ENCODE measurements around the gene KRTAP10-1.
"Not testable (repeated sequence)": the region's sequence is repeated elsewhere in the genome, so short reads cannot be mapped to it uniquely, and the experiment has no call there.

The KRTAP10-1 gene

DNA sequence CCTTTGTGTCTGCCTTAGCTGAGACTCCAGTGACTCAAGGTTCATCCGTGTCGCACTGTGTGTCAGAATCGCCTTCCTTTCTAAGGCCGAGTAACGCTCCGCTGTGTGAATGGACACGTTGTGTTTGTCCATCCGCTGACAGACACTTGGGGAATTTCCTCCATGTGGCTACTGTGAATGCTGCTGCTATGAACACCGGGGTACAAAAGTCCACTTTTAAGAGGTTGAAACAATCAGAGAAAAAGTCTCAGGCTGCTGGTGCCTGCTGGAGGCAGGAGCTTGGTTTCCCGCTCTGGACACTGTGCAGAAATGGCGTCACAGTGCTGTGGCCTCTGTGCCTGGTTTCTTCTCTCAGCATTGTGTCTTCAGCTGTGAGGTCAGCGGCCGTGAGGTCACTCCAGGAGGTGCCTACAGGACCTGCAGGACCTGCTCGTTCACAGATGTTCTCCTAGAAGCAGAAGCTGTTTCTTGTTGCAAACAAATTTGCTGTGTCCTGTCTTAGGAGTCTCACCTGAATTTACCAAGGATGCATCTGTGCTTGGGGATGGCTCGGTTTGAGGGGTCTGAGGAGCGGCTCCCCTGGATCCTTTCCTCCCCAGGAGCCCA lies 34.2 kb downstream of the KRTAP10-1 start:
- Histone ChIP-seq H3K56ac (ENCODE audit: low read length) (no peak overlapping the region), H3K36me3 (ENCODE audit: control insufficient read depth, insufficient read depth, low read length) (no peaks in the 10 kb centered on the region), H3K27me3 (ENCODE audit: insufficient read depth, low read length, poor library complexity) (no peaks in the 10 kb centered on the region), H3K79me1 (ENCODE audit: low read length) (no peaks in the 10 kb centered on the region), H4K8ac (ENCODE audit: low read depth, low read length) (no peak overlapping the region), H2AK5ac (ENCODE audit: low read length) (no peak overlapping the region), H3K23ac (ENCODE audit: low read length) (no peak overlapping the region), H3K4me3 (ENCODE audit: low read length) (no peak overlapping the region), H3K79me2 (ENCODE audit: control insufficient read depth, insufficient read depth, low read length) (no peaks in the 10 kb centered on the region), H3K4me2 (ENCODE audit: low read length) (no peak overlapping the region), H3K27ac (ENCODE audit: low read depth, low read length) (no peak overlapping the region), H2BK15ac (replicated peaks; ENCODE audit: low read depth) (no peak overlapping the region), H3K9ac (ENCODE audit: low read length) (no peak overlapping the region), H2BK120ac (ENCODE audit: low read depth, low read length) (no peak overlapping the region), H2BK5ac (ENCODE audit: low read length) (no peak overlapping the region), H3K4ac (ENCODE audit: low read depth, low read length) (no peak overlapping the region), H3K4me1 (ENCODE audit: control insufficient read depth, low read depth, low read length) (no peaks in the 10 kb centered on the region), H4K5ac (ENCODE audit: low read length) (no peak overlapping the region), H3K18ac (ENCODE audit: low read length) (no peak overlapping the region)
- no CpG with 5 or more reads among the region's 16 CpGs for WGBS (ENCODE audit: extremely low coverage, insufficient coverage, low lambda C conversion rate)
- no peak for DNase-seq

DNA sequence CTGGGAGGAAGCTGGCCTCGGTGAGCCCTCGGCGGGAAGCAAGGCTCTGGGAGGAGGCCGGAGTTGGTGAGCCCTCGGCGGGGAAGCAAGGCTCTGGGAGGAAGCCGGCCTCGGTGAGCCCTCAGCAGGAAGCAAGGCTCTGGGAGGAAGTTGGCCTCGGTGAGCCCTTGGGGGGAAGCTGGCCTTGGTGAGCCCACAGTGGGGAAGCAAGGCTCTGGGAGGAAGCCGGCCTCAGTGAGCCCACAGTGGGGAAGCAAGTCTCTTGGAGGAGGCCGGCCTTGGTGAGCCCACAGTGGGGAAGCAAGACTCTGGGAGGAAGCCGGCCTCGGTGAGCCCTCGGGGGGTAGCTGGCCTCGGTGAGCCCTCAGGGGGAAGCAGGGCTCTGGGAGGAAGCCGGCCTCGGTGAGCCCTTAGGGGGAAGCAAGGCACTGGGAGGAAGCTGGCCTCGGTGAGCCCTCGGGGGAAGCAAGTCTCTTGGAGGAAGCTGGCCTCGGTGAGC lies 36.0 kb downstream of the KRTAP10-1 start:
- DNase-seq = no peak
- Histone ChIP-seq H4K8ac (ENCODE audit: low read depth, low read length) (no peak overlapping the region), H3K23ac (ENCODE audit: low read length) (no peak overlapping the region), H3K79me2 (ENCODE audit: control insufficient read depth, insufficient read depth, low read length) (no peaks in the 10 kb centered on the region), H2BK120ac (ENCODE audit: low read depth, low read length) (no peak overlapping the region), H3K27me3 (ENCODE audit: insufficient read depth, low read length, poor library complexity) (no peaks in the 10 kb centered on the region), H3K4ac (ENCODE audit: low read depth, low read length) (no peak overlapping the region), H3K4me1 (ENCODE audit: control insufficient read depth, low read depth, low read length) (no peaks in the 10 kb centered on the region), H2AK5ac (ENCODE audit: low read length) (no peak overlapping the region), H3K9ac (ENCODE audit: low read length) (no peak overlapping the region), H2BK15ac (replicated peaks; ENCODE audit: low read depth) (no peak overlapping the region), H3K36me3 (ENCODE audit: control insufficient read depth, insufficient read depth, low read length) (no peaks in the 10 kb centered on the region), H3K4me2 (ENCODE audit: low read length) (no peak overlapping the region), H4K5ac (ENCODE audit: low read length) (no peak overlapping the region), H3K27ac (ENCODE audit: low read depth, low read length) (no peak overlapping the region), H3K18ac (ENCODE audit: low read length) (no peak overlapping the region), H2BK5ac (ENCODE audit: low read length) (no peak overlapping the region), H3K79me1 (ENCODE audit: low read length) (no peaks in the 10 kb centered on the region), H3K4me3 (ENCODE audit: low read length) (no peak overlapping the region), H3K56ac (ENCODE audit: low read length) (no peak overlapping the region)
- no CpG with 5 or more reads among the region's 20 CpGs for WGBS (ENCODE audit: extremely low coverage, insufficient coverage, low lambda C conversion rate)

DNA sequence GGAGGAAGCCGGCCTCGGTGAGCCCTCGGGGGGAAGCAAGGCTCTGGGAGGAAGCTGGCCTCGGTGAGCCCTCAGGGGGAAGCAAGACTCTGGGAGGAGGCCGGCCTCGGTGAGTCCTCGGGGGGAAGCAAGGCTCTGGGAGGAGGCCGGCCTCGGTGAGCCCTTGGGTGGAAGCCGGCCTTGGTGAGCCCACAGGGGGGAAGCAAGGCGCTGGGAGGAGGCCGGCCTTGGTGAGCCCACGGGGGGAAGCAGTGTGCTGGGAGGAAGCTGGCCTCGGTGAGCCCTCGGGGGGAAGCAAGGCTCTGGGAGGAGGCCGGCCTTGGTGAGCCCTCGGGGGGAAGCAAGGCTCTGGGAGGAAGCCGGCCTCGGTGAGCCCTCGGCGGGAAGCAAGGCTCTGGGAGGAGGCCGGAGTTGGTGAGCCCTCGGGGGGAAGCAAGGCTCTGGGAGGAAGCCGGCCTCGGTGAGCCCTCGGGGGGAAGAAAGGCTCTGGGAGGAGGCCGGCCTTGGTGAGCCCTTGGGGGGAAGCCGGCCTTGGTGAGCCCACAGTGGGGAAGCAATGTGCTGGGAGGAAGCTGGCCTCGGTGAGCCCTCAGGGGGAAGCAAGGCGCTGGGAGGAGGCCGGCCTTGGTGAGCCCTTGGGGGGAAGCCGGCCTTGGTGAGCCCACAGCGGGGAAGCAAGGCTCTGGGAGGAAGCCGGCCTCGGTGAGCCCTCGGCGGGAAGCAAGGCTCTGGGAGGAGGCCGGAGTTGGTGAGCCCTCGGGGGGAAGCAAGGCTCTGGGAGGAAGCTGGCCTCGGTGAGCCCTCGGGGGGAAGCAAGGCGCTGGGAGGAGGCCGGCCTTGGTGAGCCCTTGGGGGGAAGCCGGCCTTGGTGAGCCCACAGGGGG lies 36.7 kb downstream of the KRTAP10-1 start:
- not testable (repeated sequence) for H3K27me3 ChIP-seq (ENCODE audit: insufficient read depth, low read length, poor library complexity); H3K4me1 ChIP-seq (ENCODE audit: control insufficient read depth, low read depth, low read length); H3K18ac ChIP-seq (ENCODE audit: low read length); H4K5ac ChIP-seq (ENCODE audit: low read length); H3K27ac ChIP-seq (ENCODE audit: low read depth, low read length); H4K8ac ChIP-seq (ENCODE audit: low read depth, low read length); H2BK15ac ChIP-seq (replicated peaks; ENCODE audit: low read depth); H3K4me3 ChIP-seq (ENCODE audit: low read length); H3K4me2 ChIP-seq (ENCODE audit: low read length); H3K79me1 ChIP-seq (ENCODE audit: low read length); H3K4ac ChIP-seq (ENCODE audit: low read depth, low read length); H2AK5ac ChIP-seq (ENCODE audit: low read length); H3K9ac ChIP-seq (ENCODE audit: low read length); H3K23ac ChIP-seq (ENCODE audit: low read length); H2BK120ac ChIP-seq (ENCODE audit: low read depth, low read length); H2BK5ac ChIP-seq (ENCODE audit: low read length); H3K56ac ChIP-seq (ENCODE audit: low read length); DNase-seq; H3K36me3 ChIP-seq (ENCODE audit: control insufficient read depth, insufficient read depth, low read length); H3K79me2 ChIP-seq (ENCODE audit: control insufficient read depth, insufficient read depth, low read length)
- no CpG with 5 or more reads among the region's 44 CpGs for WGBS (ENCODE audit: extremely low coverage, insufficient coverage, low lambda C conversion rate)

DNA sequence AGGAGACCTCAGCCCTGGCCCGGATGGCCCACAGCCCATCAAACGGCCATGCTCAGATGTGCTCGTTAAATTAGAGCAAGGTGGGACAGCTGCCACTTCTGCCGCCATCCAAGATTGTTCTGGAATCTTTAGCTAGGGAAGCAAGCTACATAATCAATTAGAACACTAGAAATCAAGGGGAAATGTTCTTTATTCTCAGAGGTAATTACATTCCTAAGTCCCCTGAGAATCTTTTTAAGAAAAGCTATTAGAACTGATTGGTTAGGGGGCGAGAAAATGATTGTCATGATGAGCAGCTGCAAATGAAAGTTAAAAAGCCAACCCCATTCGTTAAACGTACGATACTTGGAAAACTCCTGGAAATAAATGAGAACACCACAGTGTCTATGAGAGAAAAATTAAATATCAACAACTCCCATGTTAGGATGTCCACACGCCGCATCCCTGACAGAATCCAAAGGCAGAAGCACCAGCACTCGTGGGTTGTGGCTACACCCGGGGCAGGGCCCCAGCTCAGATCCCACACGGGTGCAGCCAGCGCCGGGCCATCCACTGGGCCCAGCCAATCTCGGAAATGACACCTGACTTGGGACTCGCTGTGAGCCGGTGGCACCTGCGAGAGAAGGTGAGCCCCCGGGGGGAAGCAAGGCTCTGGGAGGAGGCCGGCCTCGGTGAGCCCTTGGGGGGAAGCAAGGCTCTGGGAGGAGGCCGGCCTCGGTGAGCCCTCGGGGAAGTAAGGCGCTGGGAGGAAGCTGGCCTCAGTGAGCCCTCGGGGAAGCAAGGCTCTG lies 37.6 kb downstream of the KRTAP10-1 start:
- no peak overlapping the region for H2AK5ac ChIP-seq (ENCODE audit: low read length)
- no peak overlapping the region for H3K4me3 ChIP-seq (ENCODE audit: low read length)
- no CpG with 5 or more reads among the region's 27 CpGs for WGBS (ENCODE audit: extremely low coverage, insufficient coverage, low lambda C conversion rate)
- H3K36me3 ChIP-seq (ENCODE audit: control insufficient read depth, insufficient read depth, low read length) = no peaks in the 10 kb centered on the region
- no peak overlapping the region for H2BK15ac ChIP-seq (replicated peaks; ENCODE audit: low read depth)
- no peak overlapping the region for H3K27ac ChIP-seq (ENCODE audit: low read depth, low read length)
- H3K27me3 ChIP-seq (ENCODE audit: insufficient read depth, low read length, poor library complexity) = no peaks in the 10 kb centered on the region
- no peak overlapping the region for H4K8ac ChIP-seq (ENCODE audit: low read depth, low read length)
- no peak for DNase-seq
- no peak overlapping the region for H3K23ac ChIP-seq (ENCODE audit: low read length)
- H3K9ac ChIP-seq (ENCODE audit: low read length) = no peak overlapping the region
- no peak overlapping the region for H3K18ac ChIP-seq (ENCODE audit: low read length)
- H3K79me1 ChIP-seq (ENCODE audit: low read length) = no peaks in the 10 kb centered on the region
- no peak overlapping the region for H2BK120ac ChIP-seq (ENCODE audit: low read depth, low read length)
- no peak overlapping the region for H4K5ac ChIP-seq (ENCODE audit: low read length)
- H3K56ac ChIP-seq (ENCODE audit: low read length) = no peak overlapping the region
- H3K4ac ChIP-seq (ENCODE audit: low read depth, low read length) = no peak overlapping the region
- H3K79me2 ChIP-seq (ENCODE audit: control insufficient read depth, insufficient read depth, low read length) = no peaks in the 10 kb centered on the region
- no peak overlapping the region for H3K4me2 ChIP-seq (ENCODE audit: low read length)
- no peak overlapping the region for H2BK5ac ChIP-seq (ENCODE audit: low read length)
- H3K4me1 ChIP-seq (ENCODE audit: control insufficient read depth, low read depth, low read length) = no peaks in the 10 kb centered on the region

DNA sequence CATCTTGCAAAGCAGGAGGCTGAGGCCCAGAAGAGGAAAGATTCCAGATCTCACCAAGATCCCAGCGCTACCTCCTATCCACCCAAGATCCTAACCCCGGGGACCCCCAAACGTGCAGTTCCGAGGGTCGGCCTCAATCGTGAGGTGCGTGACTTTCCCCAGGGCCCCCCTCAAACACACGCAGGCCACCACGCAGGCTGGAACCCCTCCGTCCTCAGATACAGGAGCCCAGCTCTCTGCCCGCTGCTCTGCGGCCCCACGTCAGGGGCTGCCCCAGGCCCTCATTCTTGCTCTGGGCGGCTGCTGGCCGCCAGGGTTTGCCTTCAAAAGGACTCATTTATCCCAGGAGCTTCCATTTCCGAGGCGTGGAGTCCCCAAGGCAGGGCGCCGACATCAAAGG lies 39.9 kb downstream of the KRTAP10-1 start:
- H3K4me2 ChIP-seq (ENCODE audit: low read length) = no peak overlapping the region
- no peak overlapping the region for H3K56ac ChIP-seq (ENCODE audit: low read length)
- H3K4me1 ChIP-seq (ENCODE audit: control insufficient read depth, low read depth, low read length) = peaks cover 4% of the 10 kb centered on the region
- H2BK5ac ChIP-seq (ENCODE audit: low read length) = no peak overlapping the region
- no peak overlapping the region for H4K5ac ChIP-seq (ENCODE audit: low read length)
- H3K4me3 ChIP-seq (ENCODE audit: low read length) = no peak overlapping the region
- no peaks in the 10 kb centered on the region for H3K27me3 ChIP-seq (ENCODE audit: insufficient read depth, low read length, poor library complexity)
- no peak overlapping the region for H2BK15ac ChIP-seq (replicated peaks; ENCODE audit: low read depth)
- H3K9ac ChIP-seq (ENCODE audit: low read length) = no peak overlapping the region
- H3K36me3 ChIP-seq (ENCODE audit: control insufficient read depth, insufficient read depth, low read length) = no peaks in the 10 kb centered on the region
- H3K4ac ChIP-seq (ENCODE audit: low read depth, low read length) = no peak overlapping the region
- H3K79me1 ChIP-seq (ENCODE audit: low read length) = no peaks in the 10 kb centered on the region
- WGBS (ENCODE audit: extremely low coverage, insufficient coverage, low lambda C conversion rate) = no CpG with 5 or more reads among the region's 19 CpGs
- H4K8ac ChIP-seq (ENCODE audit: low read depth, low read length) = no peak overlapping the region
- no peak overlapping the region for H3K27ac ChIP-seq (ENCODE audit: low read depth, low read length)
- H3K23ac ChIP-seq (ENCODE audit: low read length) = no peak overlapping the region
- no peaks in the 10 kb centered on the region for H3K79me2 ChIP-seq (ENCODE audit: control insufficient read depth, insufficient read depth, low read length)
- no peak for DNase-seq
- H2BK120ac ChIP-seq (ENCODE audit: low read depth, low read length) = no peak overlapping the region
- no peak overlapping the region for H2AK5ac ChIP-seq (ENCODE audit: low read length)
- H3K18ac ChIP-seq (ENCODE audit: low read length) = no peak overlapping the region

All from mesendoderm (in vitro differentiated cells).